Osteoblast (primary cell): Measurements from ENCODE around the gene ATXN10. TPM values are rescaled to one million over a fixed set of nuclear protein-coding genes. Genes with fewer than 3 reads are reported as not detected.

Experiments
- DNase-seq: peaks from one replicate; pipeline ENCODE4 v3.0.0; 2011; ENCODE audit warnings: low spot score, mixed read lengths; ENCODE audit not compliant: insufficient read length; ENCODE audit errors: missing footprints
- H2AFZ ChIP-seq: 2 replicates; pipeline ENCODE4 v1.6.0; 2011; ENCODE audit warnings: mild to moderate bottlenecking, low read length
- H3K27ac ChIP-seq: 2 replicates; pipeline ENCODE4 v1.5.1; 2011; ENCODE audit warnings: mild to moderate bottlenecking, low read depth, low read length, moderate library complexity
- H3K27me3 ChIP-seq: 2 replicates; pipeline ENCODE4 v1.6.0; 2012; ENCODE audit warnings: mild to moderate bottlenecking, control low read depth, inconsistent platforms, low read length, moderate library complexity; ENCODE audit not compliant: insufficient read depth
- H3K36me3 ChIP-seq: 2 replicates; pipeline ENCODE4 v1.5.1; 2011; ENCODE audit warnings: mild to moderate bottlenecking, low read length, control low read depth, moderate library complexity; ENCODE audit not compliant: insufficient read depth
- H3K4me1 ChIP-seq: 2 replicates; pipeline ENCODE4 v1.5.1; 2011; ENCODE audit warnings: mild to moderate bottlenecking, low read length, control low read depth, moderate library complexity; ENCODE audit not compliant: insufficient read depth
- H3K4me2 ChIP-seq: 2 replicates; pipeline ENCODE4 v1.6.0; 2011; ENCODE audit warnings: mild to moderate bottlenecking, low read length; ENCODE audit not compliant: insufficient read depth
- H3K4me3 ChIP-seq: fragments of 200-600 bp; sonication (generic); 3 replicates; pipeline ENCODE4 v1.5.1; 2012; ENCODE audit warnings: mild to moderate bottlenecking, low read length, inconsistent platforms; ENCODE audit not compliant: insufficient read depth
- H3K79me2 ChIP-seq: 2 replicates; pipeline ENCODE4 v1.6.0; 2012; ENCODE audit warnings: mild to moderate bottlenecking, low read length, control low read depth, inconsistent platforms; ENCODE audit not compliant: insufficient read depth
- H3K9me3 ChIP-seq: 2 replicates; pipeline ENCODE4 v1.5.1; 2011; ENCODE audit warnings: low read depth, low read length, control low read depth
- H4K20me1 ChIP-seq: 2 replicates; pipeline ENCODE4 v1.6.0; 2012; ENCODE audit warnings: mild to moderate bottlenecking, low read length, control low read depth; ENCODE audit not compliant: insufficient read depth
- CTCF ChIP-seq: IDR thresholded peaks from 2 replicates; pipeline ENCODE4 v1.5.1; 2011; ENCODE audit warnings: mild to moderate bottlenecking, low read depth, low read length, moderate library complexity; ENCODE audit errors: extremely low read depth
- total RNA-seq: library from RNA; depleted of rRNA; stranded (reverse); fragments of >200 nt; gene quantifications from 2 replicates; pipeline ENCODE4 v1.2.3, GENCODE V29; 2012

ATXN10 gene
- total RNA-seq, 1 donor = 138 TPM

- Histone ChIP-seq H3K36me3 (no peaks in the 10 kb centered on the region), H3K27me3 (peaks cover 36% of the 10 kb centered on the region), H3K9me3 (no peaks in the 10 kb centered on the region), H2AFZ (no peak overlapping the region), H3K79me2 (no peaks in the 10 kb centered on the region), H3K27ac (no peak overlapping the region), H3K4me2 (no peak overlapping the region), H4K20me1 (no peaks in the 10 kb centered on the region), H3K4me3 (no peak overlapping the region), H3K4me1 (no peaks in the 10 kb centered on the region)
- no peak for TF ChIP-seq CTCF
- no peak for DNase-seq
Observed at GRCh38 chr22:45883811-45884170, 212.2 kb downstream of the ATXN10 start.

- Histone ChIP-seq H3K4me3 (no peak overlapping the region), H3K9me3 (no peaks in the 10 kb centered on the region), H3K36me3 (no peaks in the 10 kb centered on the region), H3K4me2 (no peak overlapping the region), H2AFZ (no peak overlapping the region), H3K4me1 (no peaks in the 10 kb centered on the region), H4K20me1 (no peaks in the 10 kb centered on the region), H3K79me2 (no peaks in the 10 kb centered on the region), H3K27me3 (peaks cover 35% of the 10 kb centered on the region), H3K27ac (no peak overlapping the region)
- no peak for TF ChIP-seq CTCF
- peak; percentile 73 for DNase-seq
Observed at GRCh38 chr22:45884201-45885062, 212.8 kb downstream of the ATXN10 start.

- DNase-seq = peak; percentile 32
- H3K27ac ChIP-seq = no peak overlapping the region
- no peak for TF ChIP-seq CTCF
- H3K79me2 ChIP-seq = no peaks in the 10 kb centered on the region
- no peaks in the 10 kb centered on the region for H3K36me3 ChIP-seq
- no peak overlapping the region for H3K4me2 ChIP-seq
- no peaks in the 10 kb centered on the region for H3K9me3 ChIP-seq
- H3K4me1 ChIP-seq = no peaks in the 10 kb centered on the region
- H2AFZ ChIP-seq = no peak overlapping the region
- H4K20me1 ChIP-seq = no peaks in the 10 kb centered on the region
- H3K27me3 ChIP-seq = peaks cover 29% of the 10 kb centered on the region
- no peak overlapping the region for H3K4me3 ChIP-seq
Observed at GRCh38 chr22:45885171-45885840, 213.7 kb downstream of the ATXN10 start.

GRCh38 chr22:45885941-45886395, 214.3 kb downstream of the ATXN10 start:
- H3K4me2 ChIP-seq = no peak overlapping the region
- H3K79me2 ChIP-seq = no peaks in the 10 kb centered on the region
- no peak for TF ChIP-seq CTCF
- no peaks in the 10 kb centered on the region for H4K20me1 ChIP-seq
- no peak overlapping the region for H2AFZ ChIP-seq
- H3K27ac ChIP-seq = no peak overlapping the region
- no peaks in the 10 kb centered on the region for H3K9me3 ChIP-seq
- H3K27me3 ChIP-seq = peaks cover 22% of the 10 kb centered on the region
- H3K4me3 ChIP-seq = no peak overlapping the region
- no peaks in the 10 kb centered on the region for H3K36me3 ChIP-seq
- H3K4me1 ChIP-seq = no peaks in the 10 kb centered on the region
- peak; percentile 57 for DNase-seq
